Stimulated activated CD8-positive, alpha-beta memory T cell treated with anti-CD3 and anti-CD28 coated beads, Interleukin-15, amount 100 ng/mL, for 48 hours (primary cell): Measurements from ENCODE around the gene ZNF845.
A peak's percentile ranks its signal among the peaks of the same experiment; 100 is the strongest.
"Not testable (repeated sequence)": the region's sequence is repeated elsewhere in the genome, so short reads cannot be mapped to it uniquely, and the experiment has no call there.

Experiments
- DNase-seq, 2 donors: peaks; one replicate each; pipeline ENCODE4 v3.0.0-alpha.2; 2020; ENCODE audit warnings: low read depth in 2 of 2

Gene ZNF845

DNA sequence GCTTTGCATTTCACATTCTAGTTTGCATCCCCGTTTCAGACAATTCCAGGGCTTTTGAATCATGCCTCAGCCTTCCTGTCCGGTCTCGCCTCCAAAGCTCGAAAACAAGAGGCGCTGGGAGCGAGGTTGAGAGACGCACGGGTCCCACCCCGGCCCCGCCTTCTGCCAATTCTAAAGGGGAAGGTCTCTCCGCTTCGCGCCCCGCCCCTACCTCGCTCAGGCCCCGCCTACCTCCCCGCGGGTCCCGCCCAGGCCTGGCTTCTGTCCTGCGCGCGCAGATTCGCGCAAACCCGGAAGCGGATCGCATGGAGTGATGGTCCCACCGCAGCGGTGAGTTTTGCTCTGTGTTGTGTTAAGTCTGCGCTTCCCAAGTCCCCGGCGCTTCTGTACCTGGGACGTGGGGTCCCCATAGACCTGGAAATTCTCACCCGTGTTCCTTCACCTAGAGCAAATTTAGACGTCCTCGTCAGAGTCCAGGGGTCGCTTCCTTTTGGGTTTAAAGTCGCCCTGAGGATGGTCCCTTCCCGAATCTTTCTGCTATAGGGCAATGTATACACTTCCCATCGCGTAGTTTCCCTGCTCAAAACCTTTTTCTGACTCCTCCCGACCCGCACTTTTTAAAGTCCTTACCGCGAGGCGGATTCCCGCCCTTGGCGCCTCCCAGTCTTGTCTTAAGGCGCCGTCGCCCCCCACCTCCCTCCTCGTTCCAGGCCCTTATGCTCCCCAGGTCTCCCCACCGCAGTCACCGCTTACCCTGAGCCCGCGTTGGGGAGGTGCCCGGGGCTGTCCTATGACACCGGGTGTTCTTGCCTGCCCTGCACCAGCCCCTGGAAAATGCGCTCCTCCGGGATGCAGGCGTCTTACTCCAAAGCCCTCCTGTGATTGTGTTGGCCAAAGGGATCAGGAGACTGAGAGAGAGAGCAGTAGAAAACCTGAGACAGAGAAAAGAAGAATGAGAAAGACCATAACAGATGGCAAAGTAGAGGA is at the start of gene ZNF845:
TSS of gene ZNF845 (plus strand) at position 287 of the 987 bp plus-strand sequence. CDS start 7,559 bp downstream, outside the sequence.
- DNase-seq = peak; percentile 84 to 88

DNA sequence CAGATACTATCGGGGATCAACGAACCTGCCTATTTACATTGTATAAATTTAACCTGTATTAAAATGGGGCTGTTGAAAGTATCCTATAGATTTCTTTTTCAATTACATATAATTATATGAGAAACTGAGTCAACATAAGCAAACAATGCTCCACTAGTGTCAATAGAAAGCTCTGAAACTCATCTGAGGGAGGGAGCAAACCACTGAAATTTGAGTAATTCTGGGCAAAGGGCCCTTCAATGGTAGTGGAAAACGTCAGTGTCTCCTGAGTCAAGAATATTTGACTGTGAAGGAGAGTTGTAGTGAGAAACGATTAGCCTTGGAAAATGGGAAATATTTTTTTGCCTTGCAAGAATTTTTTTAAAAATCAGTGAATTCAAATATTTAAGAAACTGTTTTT is 48.5 kb upstream of the ZNF845 start:
- DNase-seq = no peak

DNA sequence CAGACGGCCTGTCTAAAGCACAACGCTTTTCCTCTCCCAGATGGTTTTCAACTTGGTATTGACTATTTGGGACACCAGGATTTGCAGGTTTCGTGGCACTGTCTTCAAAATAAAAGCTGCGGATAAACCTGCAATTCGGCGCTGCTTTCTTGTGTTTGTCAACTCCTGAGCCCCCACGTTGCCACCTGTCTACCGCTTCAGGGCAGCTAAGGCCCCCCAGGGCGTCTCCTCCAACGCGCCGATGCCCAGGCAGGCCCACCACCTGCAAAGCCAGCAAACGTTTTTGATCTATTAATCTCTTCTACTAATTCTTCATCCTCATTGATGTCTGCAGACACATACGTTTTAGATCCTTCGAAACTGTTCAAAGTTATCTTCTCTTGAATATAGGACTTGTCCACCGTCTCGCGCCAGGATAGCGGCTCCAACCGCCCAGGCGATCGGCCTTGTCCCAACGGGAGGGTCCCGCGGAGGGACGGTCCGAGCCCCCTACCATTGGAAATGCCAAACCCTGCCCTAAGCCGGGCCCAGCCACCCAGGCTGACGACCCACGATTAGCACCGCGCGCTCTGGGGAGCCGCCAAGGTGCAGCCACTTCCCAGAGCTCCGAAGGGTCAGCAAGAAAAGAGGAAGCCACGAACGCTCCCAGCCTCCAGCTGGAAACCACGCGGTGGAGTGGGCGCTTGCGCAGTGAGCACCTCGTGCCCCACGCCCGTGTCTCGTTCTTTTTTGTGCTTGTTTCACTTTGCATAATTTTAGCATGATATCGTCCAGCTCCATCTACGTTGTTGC is 42.6 kb upstream of the ZNF845 start:
- no peak for DNase-seq

DNA sequence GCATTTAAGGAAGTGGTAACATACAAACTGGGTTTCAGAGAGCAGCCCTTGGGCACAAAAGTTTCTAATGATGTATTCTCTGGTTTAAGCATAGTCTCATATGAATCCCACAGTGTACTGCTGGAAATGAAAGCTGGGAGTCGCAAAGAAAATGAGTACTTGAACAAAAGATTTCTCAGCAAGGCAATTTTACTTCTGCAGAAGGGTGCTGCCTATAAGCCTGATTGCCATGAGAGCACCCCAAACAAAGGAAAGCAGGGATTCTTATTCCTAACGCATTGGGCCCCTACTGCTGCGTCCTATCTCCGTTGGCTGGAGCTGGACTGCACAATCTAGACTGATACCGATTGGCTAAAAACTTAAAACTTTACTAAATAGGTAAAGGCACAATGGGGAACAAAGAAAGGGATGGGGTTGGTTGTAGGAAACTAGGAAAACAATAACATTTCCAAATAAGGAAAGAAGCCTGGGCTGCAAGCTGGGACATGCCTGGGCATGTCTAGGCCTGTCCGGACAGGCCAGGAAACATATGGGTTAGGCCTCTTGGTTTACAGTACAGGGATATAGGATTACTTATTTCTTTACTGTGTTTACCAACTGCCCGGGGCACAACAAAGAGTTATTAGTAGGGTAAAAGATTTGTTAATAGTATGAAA is 38.6 kb upstream of the ZNF845 start:
- no peak for DNase-seq

DNA sequence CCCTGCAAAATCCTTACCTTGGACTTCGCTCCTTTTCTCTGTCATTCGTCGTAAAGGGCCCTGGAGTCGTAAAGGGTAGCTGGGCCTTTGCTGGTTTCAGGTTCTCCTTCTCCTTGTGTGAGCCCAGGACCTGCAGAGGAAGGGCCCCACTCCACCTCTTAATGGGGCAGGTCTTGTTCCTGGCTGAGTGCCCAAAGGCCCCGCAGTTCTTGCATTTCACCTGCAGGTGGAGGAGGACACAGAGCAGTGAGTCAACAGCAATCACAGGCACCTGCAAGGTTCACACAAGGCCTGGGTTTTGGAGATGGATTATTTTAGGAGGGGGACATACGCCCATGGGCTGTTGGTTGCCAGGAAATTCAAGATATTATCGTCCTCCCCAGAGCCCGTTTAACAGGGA is 32.2 kb upstream of the ZNF845 start:
- DNase-seq = not testable (repeated sequence)

DNA sequence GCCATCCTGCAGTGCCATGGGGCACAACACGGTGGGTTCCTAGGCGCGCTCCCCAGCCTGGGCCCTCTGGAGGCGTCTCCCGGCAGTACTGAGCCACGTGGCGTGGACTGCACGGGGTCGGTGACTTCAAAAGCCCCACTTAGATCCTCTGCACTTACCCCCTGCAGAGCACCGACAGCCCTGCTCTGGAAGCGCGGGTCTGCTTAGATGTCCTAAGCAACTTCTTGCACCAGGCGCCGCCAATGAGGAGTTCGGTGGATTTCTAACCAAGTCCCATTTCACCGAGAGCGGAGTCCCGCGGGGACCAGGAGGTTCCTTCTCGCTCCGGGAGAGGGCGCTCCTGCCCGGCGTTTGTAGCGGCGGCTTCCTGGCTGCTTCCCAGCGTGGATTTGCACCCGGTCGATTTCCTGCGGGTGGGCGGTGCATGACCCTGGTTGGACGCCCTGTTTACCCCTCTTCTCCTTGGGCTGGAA is 25.2 kb upstream of the ZNF845 start:
- DNase-seq = no peak

DNA sequence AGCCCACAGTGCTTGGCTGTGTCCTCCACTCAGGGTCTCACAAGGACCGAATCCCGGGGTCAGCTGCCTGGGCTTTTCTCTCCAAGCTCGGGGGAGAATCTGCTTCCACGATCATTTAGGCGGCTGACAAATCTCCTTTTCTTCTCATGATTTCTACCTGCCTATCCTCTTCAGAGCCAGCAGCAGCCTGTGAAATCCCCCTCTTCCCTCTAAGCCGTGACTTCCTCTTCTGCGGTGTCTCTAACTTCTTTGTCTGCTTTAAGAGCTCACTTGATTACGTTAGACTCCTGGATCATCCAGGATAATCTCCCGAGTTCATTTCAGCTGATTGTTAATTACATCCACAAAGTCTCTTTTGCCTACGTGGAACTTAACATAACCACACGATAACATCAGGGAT is 22.5 kb upstream of the ZNF845 start:
- no peak for DNase-seq

DNA sequence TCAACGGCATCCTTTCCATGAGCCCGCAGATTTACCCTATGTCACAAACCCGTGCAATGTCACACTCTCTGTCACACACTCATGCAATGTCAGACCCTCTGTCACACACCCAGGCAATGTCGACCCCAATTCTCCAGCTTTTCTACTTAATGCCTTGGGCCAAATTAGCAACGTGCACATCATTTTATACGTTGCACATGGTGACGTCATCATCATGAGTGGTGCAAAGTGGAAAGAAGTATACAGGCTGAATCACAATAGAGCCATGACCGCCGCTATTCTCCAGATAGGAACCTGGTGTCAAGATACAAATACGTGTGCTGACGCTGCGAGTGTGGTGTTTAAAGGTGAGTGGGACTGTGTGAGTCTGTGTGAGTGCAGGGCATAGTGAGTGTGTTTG is 21.7 kb upstream of the ZNF845 start:
- DNase-seq = no peak

DNA sequence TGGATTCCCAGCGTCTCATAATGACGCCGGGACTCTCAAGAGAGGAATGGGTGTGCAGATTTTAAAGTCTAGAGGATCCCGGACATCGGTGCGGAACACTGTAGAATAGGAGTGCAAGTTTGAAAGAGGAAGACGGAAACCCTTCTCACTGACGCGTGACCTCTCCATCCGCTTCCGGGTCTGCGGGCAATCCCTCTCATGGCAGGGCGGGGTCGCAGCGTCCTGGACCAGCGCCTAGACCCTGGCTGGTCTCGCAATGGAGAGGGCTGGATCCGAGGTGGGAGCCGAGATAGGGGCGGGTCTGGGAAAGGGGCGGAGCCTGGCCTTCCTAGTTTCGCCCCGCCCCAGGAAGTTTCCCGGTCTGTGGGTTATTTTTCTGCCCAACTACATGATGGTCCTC is 4.6 kb upstream of the ZNF845 start:
- no peak for DNase-seq

DNA sequence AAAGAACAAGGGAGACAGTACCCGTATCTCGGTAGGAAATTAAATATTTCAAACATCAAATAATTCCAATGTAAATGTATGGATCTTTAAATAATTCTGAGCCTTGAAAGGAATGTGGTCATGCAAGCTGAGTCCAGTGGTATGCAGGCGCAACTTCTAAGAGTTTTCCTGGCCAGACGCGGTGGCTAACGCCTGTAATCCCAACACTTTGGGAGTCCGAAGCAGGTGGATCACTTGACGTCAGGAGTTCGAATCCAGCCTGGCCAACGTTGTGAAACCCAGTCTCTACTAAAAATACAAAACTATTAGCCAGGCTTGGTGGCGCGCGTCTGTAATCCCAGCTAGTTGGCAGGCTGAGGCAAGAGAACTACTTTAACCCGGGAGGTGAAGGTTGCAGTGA is 1.1 kb upstream of the ZNF845 start:
- DNase-seq = no peak

DNA sequence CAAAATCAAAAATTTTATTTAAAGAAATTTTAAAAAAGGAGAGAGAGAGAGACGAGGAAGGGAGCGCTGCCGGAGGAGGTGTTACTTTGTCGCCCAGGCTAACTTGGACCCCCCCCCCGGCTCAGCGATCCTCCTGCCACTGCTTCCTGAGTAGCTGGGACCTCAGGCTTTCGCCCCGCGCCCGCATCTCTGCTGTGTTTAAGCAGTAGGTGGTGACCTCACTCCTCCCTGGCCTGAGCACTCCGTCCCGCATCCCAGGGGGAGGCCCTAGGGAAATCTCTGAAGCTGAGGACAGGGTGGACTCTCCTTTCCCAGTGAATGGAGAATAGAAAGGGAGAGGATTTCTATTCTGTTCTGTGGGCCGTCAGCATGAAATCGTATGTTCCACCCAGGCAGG is 485 bp upstream of the ZNF845 start:
- no peak for DNase-seq

DNA sequence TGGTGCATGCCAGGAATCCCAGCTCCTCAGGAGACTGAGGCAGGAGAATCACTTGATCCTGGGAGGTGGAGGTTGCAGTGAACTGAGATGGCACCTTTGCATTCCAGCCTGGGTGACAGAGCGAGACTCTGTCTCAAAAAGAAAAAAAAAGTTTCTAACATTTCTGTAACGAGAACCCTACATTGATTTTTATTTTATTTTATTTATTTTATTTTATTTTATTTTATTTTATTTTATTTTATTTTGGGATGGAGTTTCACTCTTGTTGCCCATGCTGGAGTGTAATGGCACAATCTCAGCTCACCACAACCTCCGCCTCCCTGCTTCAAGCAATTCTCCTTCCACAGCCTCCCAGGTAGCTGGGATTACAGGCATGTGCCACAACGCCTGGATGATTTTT is 10.9 kb downstream of the ZNF845 start:
- not testable (repeated sequence) for DNase-seq

DNA sequence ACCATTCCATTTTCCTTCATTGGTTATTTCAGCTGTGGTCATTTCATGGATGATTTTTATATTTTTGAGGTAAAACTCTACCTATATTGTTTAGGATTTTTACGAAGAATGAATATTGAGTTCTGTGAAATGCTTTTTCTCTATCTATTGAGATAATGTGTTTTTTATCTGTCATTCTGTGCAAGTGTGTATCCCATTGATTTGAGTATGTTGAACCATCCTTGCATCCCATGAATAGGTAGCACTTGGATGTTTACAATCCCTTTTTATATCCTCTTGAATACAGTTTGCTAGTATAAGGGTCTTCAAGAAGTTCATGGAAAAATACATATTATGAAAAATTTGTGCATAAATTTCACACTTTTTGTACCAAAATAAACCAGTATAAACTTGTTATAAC is 22.2 kb downstream of the ZNF845 start:
- no peak for DNase-seq

DNA sequence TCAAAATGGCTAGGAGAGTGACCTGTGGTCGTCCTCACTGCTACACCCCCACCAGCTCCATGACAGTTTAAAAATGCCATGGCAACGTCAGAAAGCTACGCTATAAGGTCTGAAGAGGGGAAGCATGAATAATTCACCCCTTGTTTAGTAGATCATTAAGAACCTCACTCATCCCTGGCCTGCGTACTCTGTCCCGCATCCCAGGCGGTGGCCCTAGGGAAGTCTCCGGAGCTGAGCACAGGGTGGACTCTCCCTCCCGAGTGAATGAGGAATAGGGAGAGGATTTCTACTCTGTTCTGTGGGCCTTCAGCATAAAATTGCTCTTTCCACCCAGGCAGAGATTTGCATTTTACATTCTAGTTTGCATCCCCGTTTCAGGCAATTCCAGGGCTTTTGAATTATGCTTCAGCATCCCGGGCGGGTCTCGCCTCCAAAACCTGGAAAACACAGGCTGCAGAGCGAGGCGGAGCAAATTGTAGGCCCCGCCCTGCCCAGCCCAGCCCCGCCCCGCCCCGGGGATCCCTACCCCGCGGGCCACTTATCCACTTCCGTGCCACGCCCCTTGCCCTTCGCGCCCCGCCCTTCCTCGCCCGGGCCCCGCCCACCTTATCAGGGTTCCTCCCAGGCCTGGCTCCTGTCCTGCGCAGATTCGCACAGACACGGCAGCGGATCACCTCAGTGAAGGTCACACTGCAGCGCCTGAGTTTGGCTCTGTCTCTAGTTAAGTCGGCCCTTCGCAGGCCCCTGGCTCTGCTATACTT is 24.5 kb downstream of the ZNF845 start:
- DNase-seq = no peak

DNA sequence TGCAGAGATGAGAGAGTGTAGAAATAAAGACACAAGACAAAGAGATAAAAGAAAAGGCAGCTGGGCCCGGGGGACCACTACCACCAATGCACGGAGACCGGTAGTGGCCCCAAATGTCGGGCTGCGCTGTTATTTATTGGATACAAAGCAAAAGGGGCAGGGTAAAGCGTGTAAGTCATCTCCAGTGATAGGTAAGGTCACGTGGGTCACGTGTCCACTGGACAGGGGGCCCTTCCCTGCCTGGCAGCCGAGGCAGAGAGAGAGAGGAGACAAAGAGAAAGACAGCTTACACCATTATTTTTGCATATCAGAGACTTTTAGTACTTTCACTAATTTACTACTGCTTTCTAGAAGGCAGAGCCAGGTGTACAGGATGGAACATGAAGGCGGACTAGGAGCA is 26.5 kb downstream of the ZNF845 start:
- not testable (repeated sequence) for DNase-seq

DNA sequence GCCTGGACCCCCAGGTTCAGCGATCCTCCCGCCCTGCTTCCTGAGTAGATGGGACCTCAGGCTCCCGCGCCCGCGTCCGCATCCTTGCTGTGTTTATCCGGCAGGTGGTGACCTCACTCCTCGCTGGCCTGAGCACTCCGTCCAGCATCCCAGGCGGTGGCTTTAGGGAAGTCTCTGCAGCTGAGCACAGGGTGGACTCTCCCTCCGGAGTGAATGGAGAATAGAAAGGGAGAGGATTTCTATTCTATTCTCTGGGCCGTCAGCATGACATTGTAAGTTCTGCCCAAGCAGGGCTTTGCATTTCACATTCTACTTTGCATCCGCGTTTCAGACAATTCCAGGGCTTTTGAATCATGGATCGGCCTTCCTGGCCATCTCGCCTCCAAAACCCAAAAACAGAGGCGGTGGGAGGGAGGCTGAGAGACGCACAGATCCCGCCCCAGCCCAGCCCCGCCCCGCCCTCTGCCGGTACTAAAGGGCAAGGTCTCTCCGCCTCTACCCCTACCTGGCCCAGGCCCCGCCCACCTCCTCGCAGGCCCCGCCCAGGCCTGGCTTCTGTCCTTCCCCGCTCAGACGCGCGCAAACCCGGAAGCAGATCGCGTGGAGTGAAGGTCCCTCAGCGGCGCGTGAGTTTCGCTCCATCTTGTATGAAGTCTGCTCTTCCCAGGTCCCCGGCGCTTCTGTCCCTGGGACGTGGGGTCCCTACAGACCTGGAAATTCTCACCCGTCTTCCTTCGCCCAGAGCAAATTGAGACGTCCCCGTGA is 31.8 kb downstream of the ZNF845 start, which contains the start of gene ZNF525:
TSS of gene ZNF525 (plus strand) at position 572 of the 765 bp plus-strand sequence. CDS start 6,577 bp downstream, outside the sequence.
- peak; percentile 86 to 89 for DNase-seq

DNA sequence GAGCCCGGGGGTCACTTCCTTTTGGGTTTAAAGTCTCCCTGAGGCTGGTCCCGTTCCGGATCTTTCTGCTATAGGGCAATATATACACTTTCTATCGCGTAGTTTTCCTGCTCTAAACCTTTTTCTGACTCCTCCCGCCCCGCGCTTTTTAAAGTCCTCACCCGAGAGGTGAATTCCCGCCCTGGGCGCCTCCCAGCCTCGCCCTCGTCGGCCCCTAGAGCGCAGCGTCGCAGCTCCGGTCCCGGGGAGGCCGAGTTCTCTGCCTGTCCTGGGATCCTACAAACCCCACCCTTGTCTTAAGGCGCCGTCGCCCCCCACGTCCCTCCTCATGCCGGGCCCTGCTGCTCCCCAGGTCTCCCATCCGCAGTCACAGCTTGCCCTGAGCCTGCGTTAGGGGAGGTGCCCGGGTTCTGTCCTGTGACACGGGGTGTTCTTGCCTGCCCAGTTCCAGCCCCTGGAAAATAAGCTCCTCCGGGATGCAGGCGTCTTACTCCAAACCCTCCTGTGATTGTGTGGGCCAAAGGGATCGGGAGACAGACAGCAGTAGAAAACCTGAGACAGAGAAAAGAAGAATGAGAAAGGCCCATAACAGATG is 32.4 kb downstream of the ZNF845 start:
- peak in 1 of 2 donors; percentile 16 for DNase-seq

DNA sequence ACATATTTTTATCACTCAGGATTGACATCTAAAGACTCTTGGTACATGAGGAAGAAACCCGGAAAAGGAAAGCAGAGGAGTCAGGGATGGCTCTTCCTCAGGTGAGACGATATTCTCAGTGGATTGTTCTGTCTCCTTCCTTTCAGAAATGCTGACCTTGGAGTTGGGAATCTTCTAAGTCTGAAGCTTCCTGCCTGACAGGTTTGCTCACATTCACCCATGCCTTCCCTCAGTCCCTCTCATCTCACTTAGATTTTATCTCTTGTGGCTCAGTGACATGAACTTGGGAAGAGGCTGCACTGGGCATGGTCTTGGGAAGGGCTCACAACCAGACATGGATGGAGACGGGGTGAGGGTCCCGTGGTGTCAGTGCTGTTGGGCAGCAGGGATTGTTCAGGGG is 38.6 kb downstream of the ZNF845 start:
- DNase-seq = no peak

DNA sequence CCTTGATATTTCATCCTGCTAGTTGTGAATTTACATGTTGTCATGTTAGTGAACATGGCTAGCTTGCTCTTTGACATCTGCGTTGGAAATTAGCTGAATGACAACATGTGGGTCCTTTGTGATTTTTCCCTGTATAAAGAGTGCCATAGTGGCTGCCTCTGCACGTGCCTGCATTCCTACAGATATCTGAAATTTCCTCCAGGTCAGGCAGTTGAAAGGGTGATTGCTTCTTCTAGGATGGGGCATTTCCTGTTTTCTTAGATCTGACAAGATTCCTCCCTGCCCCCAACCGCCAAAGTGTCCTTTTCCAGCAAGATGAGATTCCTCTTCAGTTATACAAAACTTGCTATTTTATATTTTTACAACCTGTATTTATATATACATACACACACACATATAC is 40.7 kb downstream of the ZNF845 start:
- DNase-seq = no peak

DNA sequence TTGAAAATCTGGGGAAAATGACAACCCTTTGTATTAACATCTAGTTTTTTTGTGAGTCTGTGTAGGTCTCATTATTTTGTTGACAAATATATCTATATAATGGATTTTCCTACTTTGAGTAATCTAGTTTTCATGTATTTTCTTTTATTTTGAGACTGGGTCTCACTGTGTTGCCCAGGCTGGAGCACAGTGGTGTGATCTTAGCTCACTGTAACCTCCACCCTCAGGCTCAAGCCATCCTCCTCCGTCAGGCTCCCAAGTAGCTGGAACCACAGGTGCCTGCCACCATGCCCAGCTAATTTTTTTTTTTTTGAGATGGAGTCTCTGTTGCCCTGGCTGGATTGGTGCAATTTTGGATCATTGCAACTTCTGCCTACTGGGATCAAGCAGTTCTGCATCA is 41.2 kb downstream of the ZNF845 start:
- no peak for DNase-seq
